IMR-90 (cell line): ENCODE data around the gene INKA1. TPM values are rescaled to one million over a fixed set of nuclear protein-coding genes. Genes with fewer than 3 reads are reported as not detected.

ENCODE experiments used
- ATAC-seq: fragments of 200-7000 bp; cut with Tn5 transposase; 2 replicates; pipeline ENCODE4 v1.9.1; 2020; ENCODE audit warnings: low read depth, mild to moderate bottlenecking, moderate library complexity
- BruUV-seq: library from RNA; stranded (reverse); fragments of 400-500 nt; replicated peaks from 2 replicates; lab custom pipeline; 2021; lab: Mats Ljungman, UMichigan
- CTCF ChIA-PET: fragments of 300-600 bp; formaldehyde crosslinking; extraction: SDS; loops from one replicate; lab custom pipeline; 2021; ENCODE audit warnings: antibody characterized with exemption; lab: Yijun Ruan, JAX
- POLR2A ChIA-PET: fragments of 300-600 bp; sonication (Branson Sonifier 250); formaldehyde crosslinking; loops from one replicate; lab custom pipeline; 2022; ENCODE audit warnings: antibody characterized with exemption; ENCODE audit not compliant: unreplicated experiment; lab: Charles Lee
- DNase-seq: peaks from one replicate; pipeline ENCODE4 v3.0.0; 2013
- H2AFZ ChIP-seq: replicated peaks from 2 replicates; pipeline ENCODE3; 2013; ENCODE audit warnings: low read length, mild to moderate bottlenecking; ENCODE audit not compliant: poor library complexity
- H2AK5ac ChIP-seq: 2 replicates; pipeline ENCODE4 v1.6.1; 2013; ENCODE audit warnings: low read depth, low read length, inconsistent platforms
- H2AK9ac ChIP-seq: replicated peaks from 2 replicates; pipeline ENCODE3; 2013; ENCODE audit warnings: mild to moderate bottlenecking, low read depth, low read length, moderate library complexity; ENCODE audit not compliant: poor library complexity
- H2BK120ac ChIP-seq: 2 replicates; pipeline ENCODE4 v1.6.1; 2013; ENCODE audit warnings: low read depth, low read length, inconsistent platforms
- H2BK15ac ChIP-seq: 3 replicates; pipeline ENCODE4 v1.6.1; 2013; ENCODE audit warnings: low read depth, low read length, inconsistent platforms
- H2BK20ac ChIP-seq: 2 replicates; pipeline ENCODE4 v1.6.1; 2013; ENCODE audit warnings: low read depth, mild to moderate bottlenecking, inconsistent platforms, low read length, moderate library complexity
- H2BK5ac ChIP-seq: 2 replicates; pipeline ENCODE4 v1.6.1; 2013; ENCODE audit warnings: mild to moderate bottlenecking, low read depth, low read length, inconsistent platforms; ENCODE audit not compliant: poor library complexity, severe bottlenecking
- H3K14ac ChIP-seq: replicated peaks from 2 replicates; pipeline ENCODE4 v1.6.1; 2013; ENCODE audit warnings: low read depth, low read length, inconsistent platforms
- H3K18ac ChIP-seq: 2 replicates; pipeline ENCODE4 v1.6.1; 2013; ENCODE audit warnings: low read depth, low read length, control low read depth
- H3K23ac ChIP-seq: 2 replicates; pipeline ENCODE4 v1.6.1; 2013; ENCODE audit warnings: low read depth, low read length, inconsistent platforms
- H3K27ac ChIP-seq: 2 replicates; pipeline ENCODE4 v1.5.1; 2013; ENCODE audit warnings: mild to moderate bottlenecking, control low read depth, low read length; ENCODE audit not compliant: insufficient read depth
- H3K27me3 ChIP-seq: 2 replicates; pipeline ENCODE4 v1.6.1; 2013; ENCODE audit warnings: low read length; ENCODE audit not compliant: control insufficient read depth, insufficient read depth
- H3K36me3 ChIP-seq: 2 replicates; pipeline ENCODE4 v1.6.1; 2013; ENCODE audit warnings: low read length, mixed read lengths; ENCODE audit not compliant: control insufficient read depth, insufficient read depth
- H3K4ac ChIP-seq: 2 replicates; pipeline ENCODE4 v1.6.1; 2013; ENCODE audit warnings: low read depth, low read length, inconsistent platforms
- H3K4me1 ChIP-seq: 2 replicates; pipeline ENCODE4 v1.6.1; 2013; ENCODE audit warnings: low read length, mixed read lengths; ENCODE audit not compliant: control insufficient read depth, insufficient read depth
- H3K4me2 ChIP-seq: 2 replicates; pipeline ENCODE4 v1.6.1; 2013; ENCODE audit warnings: low read depth, mild to moderate bottlenecking, control low read depth, low read length, moderate library complexity
- H3K4me3 ChIP-seq: 2 replicates; pipeline ENCODE4 v1.5.1; 2013; ENCODE audit warnings: low read depth, mild to moderate bottlenecking, control low read depth, low read length, moderate library complexity; ENCODE audit not compliant: insufficient read depth
- H3K56ac ChIP-seq: 2 replicates; pipeline ENCODE4 v1.6.1; 2013; ENCODE audit warnings: low read length, inconsistent platforms; ENCODE audit not compliant: insufficient read depth; ENCODE audit errors: extremely low read depth
- H3K79me1 ChIP-seq, 2 experiments: 2 replicates each; pipeline ENCODE4 v1.6.1; 2013; ENCODE audit warnings: low read length in 2 of 2, inconsistent platforms in 1 of 2, low read depth in 1 of 2
- H3K9ac ChIP-seq: 2 replicates; pipeline ENCODE4 v1.6.1; 2013; ENCODE audit warnings: low read depth, low read length, control low read depth
- H3K9me1 ChIP-seq: 2 replicates; pipeline ENCODE4 v1.6.1; 2013; ENCODE audit warnings: low read length, inconsistent platforms; ENCODE audit not compliant: insufficient read depth
- H3K9me3 ChIP-seq: 2 replicates; pipeline ENCODE4 v1.6.1; 2013; ENCODE audit warnings: low read length; ENCODE audit not compliant: control insufficient read depth, insufficient read depth
- H4K20me1 ChIP-seq: 2 replicates; pipeline ENCODE4 v1.6.1; 2013; ENCODE audit warnings: low read length, inconsistent platforms; ENCODE audit not compliant: insufficient read depth
- H4K5ac ChIP-seq: 2 replicates; pipeline ENCODE4 v1.6.1; 2013; ENCODE audit warnings: mild to moderate bottlenecking, low read depth, low read length, control low read depth
- H4K8ac ChIP-seq, 2 experiments: 2 replicates each; pipeline ENCODE4 v1.6.1; 2013; ENCODE audit warnings: low read depth in 2 of 2, low read length in 2 of 2, control low read depth in 1 of 2, inconsistent platforms in 1 of 2
- H4K91ac ChIP-seq: 2 replicates; pipeline ENCODE4 v1.6.1; 2013; ENCODE audit warnings: low read depth, low read length, inconsistent platforms; ENCODE audit not compliant: insufficient read depth
- MXI1 ChIP-seq: IDR thresholded peaks from 2 replicates; pipeline ENCODE4 v1.6.1; 2012; ENCODE audit warnings: low read depth, mild to moderate bottlenecking, low read length, moderate library complexity, borderline replicate concordance
- SMC3 ChIP-seq: fragments of 150-350 bp; IDR thresholded peaks from 2 replicates; pipeline ENCODE4 v1.6.1; 2016; ENCODE audit warnings: low read depth, mild to moderate bottlenecking, antibody characterized with exemption, low read length, moderate library complexity
- WGBS, 2 experiments: methylation state at CpG; one replicate each; pipeline versions ENCODE4 v1.1.5 to v1.1.7; 2013; ENCODE audit warnings: missing lambda C conversion rate in 2 of 2; ENCODE audit not compliant: insufficient read length in 1 of 2; ENCODE audit errors: extremely low coverage in 2 of 2; 5-methylcytosine and 5-hydroxymethylcytosine counted together
- dilution Hi-C: fragments of 300-500 bp; cut with HindIII; formaldehyde crosslinking; loops from one replicate; pipeline ENCODE4 v1.14.3; 2018; ENCODE audit warnings: low sequenced_read_pairs; ENCODE audit not compliant: unreplicated experiment
- in situ Hi-C: fragments of 300-500 bp; cut with MboI; formaldehyde crosslinking; loops from 3 replicates; pipeline ENCODE4 v1.14.3; 2019; ENCODE audit warnings: low sequenced_read_pairs, inconsistent platforms, mixed read lengths
- intact Hi-C: fragments of 100-400 bp; cut with micrococcal nuclease; formaldehyde crosslinking; loops from 2 replicates; pipeline ENCODE4 v1.10.0; 2022
- polyA plus RNA-seq, 3 experiments: library from polyadenylated mRNA; depleted of rRNA; stranded (reverse); fragments of >200 nt; gene quantifications; 2 replicates each; pipeline ENCODE4 v1.2.3, GENCODE V29; 2012; ENCODE audit warnings: low replicate concordance in 1 of 3
- total RNA-seq: library from RNA; depleted of rRNA; stranded (reverse); fragments of >200 nt; gene quantifications from 2 replicates; pipeline ENCODE4 v1.2.3, GENCODE V29; 2012

INKA1 gene
- total and polyA plus RNA-seq, 2 of the 4 experiments (the other 2 are of a cell fraction) = 2.3 to 4.5 TPM

DNA sequence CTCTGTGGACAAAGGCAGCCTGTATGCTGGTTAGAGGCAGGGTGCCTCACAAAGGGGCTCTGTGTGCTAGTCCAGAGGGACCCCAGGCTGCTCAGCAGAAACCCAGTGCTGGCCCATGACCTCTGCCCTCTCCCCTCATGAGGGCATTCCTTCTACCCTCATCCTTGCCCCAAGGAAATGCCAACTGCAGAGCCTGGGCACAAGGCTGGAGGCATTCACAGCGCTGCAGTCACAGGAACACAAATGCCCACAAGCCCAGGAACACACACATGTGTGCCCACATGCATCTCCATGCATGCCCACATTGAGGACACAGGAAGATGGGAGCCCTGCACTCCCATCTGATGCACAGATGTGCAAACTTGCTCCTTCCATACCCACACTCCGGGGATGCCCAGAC, 3.8 kb downstream of the INKA1 start:
- BruUV-seq = no TSS peak
- Histone ChIP-seq H3K36me3 (peaks cover 27% of the 10 kb centered on the region), H3K9me3 (no peaks in the 10 kb centered on the region), H3K27me3 (no peaks in the 10 kb centered on the region), H3K4me3 (no peak overlapping the region), H3K18ac (no peak overlapping the region), H2BK120ac (0 out of 2 replicates have a peak overlapping the region, but pooled peaks have one; percentile 33), H3K4me2 (no peak overlapping the region), H2BK15ac (no peak overlapping the region), H3K4ac (no peak overlapping the region; the same call in 1 of the 2 replicates), H3K14ac (0 out of 2 replicates have a peak overlapping the region, but pooled peaks have one; percentile 8), H2BK5ac (no peak overlapping the region), H4K8ac (peak overlapping the region in 1 of 2 experiments; percentile 50; a peak in 1 of 4 replicates), H3K4me1 (peaks cover 32% of the 10 kb centered on the region), H2BK20ac (no peak overlapping the region), H2AFZ (no peak overlapping the region), H4K20me1 (no peaks in the 10 kb centered on the region), H3K27ac (no peak overlapping the region), H4K91ac (no peak overlapping the region), H3K79me1 (peaks cover 0 to 9% of the 10 kb centered on the region in 2 experiments; a peak in 1 of 4 replicates), H4K5ac (no peak overlapping the region), H2AK5ac (no peak overlapping the region), H3K9ac (no peak overlapping the region), H2AK9ac (no peak overlapping the region), H3K23ac (no peak overlapping the region), H3K56ac (no peak overlapping the region), H3K9me1 (peaks cover 7% of the 10 kb centered on the region; the same call in 1 of the 2 replicates)
- dilution Hi-C loops (no loop called here), intact Hi-C loops (no loop called here), in situ Hi-C loops (no loop called here)
- ChIA-PET POLR2A (no interaction called here), CTCF (interaction anchor here (0.8 kb wide), 1 partner anchor 32 kb away, joined by 3 read pairs; no protein-coding TSS in a partner anchor)
- no peak for TF ChIP-seq SMC3
- no peak for TF ChIP-seq MXI1
- WGBS, 2 experiments = 93% methylated on average over 1 of the region's 2 CpGs; no CpG with 5 or more reads in 1 of the 2 experiments
- no peak for ATAC-seq
- DNase-seq = no peak
